Thymus (tissue), 11 donors: Measurements from ENCODE around the gene PRKRIP1. TPM values are rescaled to one million over a fixed set of nuclear protein-coding genes. Genes with fewer than 3 reads are reported as not detected.

Experiments
- DNase-seq, 9 donors: peaks; one replicate each; pipeline ENCODE4 v3.0.0-alpha.2; 2013; ENCODE audit warnings: low spot score in 9 of 9, low read depth in 6 of 9, missing footprints in 1 of 9
- H3K27ac ChIP-seq, 2 donors: one replicate each; pipeline ENCODE4 v1.5.1; 2013; ENCODE audit warnings: control low read depth in 1 of 2, low read depth in 1 of 2, low read length in 1 of 2, mild to moderate bottlenecking in 1 of 2, moderate library complexity in 1 of 2
- H3K27me3 ChIP-seq, 2 donors: one replicate each; pipeline ENCODE4 v1.5.1; 2013; ENCODE audit warnings: low read length in 1 of 2; ENCODE audit not compliant: control insufficient read depth in 2 of 2, insufficient read depth in 1 of 2
- H3K36me3 ChIP-seq, 2 donors: one replicate each; pipeline ENCODE4 v1.5.1; 2013; ENCODE audit warnings: low read length in 1 of 2, mild to moderate bottlenecking in 1 of 2, moderate library complexity in 1 of 2; ENCODE audit not compliant: control insufficient read depth in 2 of 2, insufficient read depth in 2 of 2
- H3K4me1 ChIP-seq, 2 donors: one replicate each; pipeline ENCODE4 v1.5.1; 2013; ENCODE audit warnings: low read length in 2 of 2; ENCODE audit not compliant: control insufficient read depth in 2 of 2, insufficient read depth in 2 of 2
- H3K4me3 ChIP-seq, 2 donors: one replicate each; pipeline ENCODE4 v1.5.1; 2013; ENCODE audit warnings: low read length in 2 of 2, control low read depth in 1 of 2, mild to moderate bottlenecking in 1 of 2
- H3K9me3 ChIP-seq, 2 donors: one replicate each; pipeline ENCODE4 v1.5.1; 2013; ENCODE audit warnings: low read length in 1 of 2, mild to moderate bottlenecking in 1 of 2; ENCODE audit not compliant: control insufficient read depth in 2 of 2, insufficient read depth in 1 of 2
- WGBS: extraction: QIAGEN DNeasy Blood & Tissue Kit; methylation state at CpG from one replicate; pipeline ENCODE4 v1.1.7; 2013; 5-methylcytosine and 5-hydroxymethylcytosine counted together
- polyA plus RNA-seq: library from polyadenylated mRNA; stranded (reverse); fragments of 200-250 nt; gene quantifications from one replicate; pipeline ENCODE4 v1.2.3, GENCODE V29; 2013
- total RNA-seq: library from RNA; stranded (reverse); fragments of 120-200 nt; gene quantifications from one replicate; pipeline ENCODE4 v1.2.4, GENCODE V29; 2013
- donor health status: healthy.

Gene PRKRIP1
- total and polyA plus RNA-seq, 2 donors: 19.4 to 54.4 TPM

DNA sequence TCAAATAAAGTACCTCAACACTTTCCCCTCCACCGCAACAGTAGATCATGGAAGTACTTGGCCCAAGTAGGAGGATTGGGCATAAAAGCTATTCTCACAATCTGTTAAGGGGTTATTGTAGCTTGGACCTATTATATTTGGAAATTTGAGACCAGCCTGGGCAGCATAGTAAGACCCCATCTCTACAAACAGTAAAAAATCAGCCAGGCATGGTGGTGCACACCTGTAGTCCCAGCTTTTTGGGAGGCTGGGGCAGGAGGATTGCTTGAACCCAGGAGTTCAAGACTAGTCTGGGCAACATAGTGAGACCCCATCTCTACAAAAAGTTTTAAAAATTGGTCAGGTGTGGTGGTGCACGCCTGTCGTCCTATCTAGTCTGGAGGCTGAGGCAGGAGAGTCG, 13.2 kb downstream of the PRKRIP1 start:
- no peaks in the 10 kb centered on the region for H3K27me3 ChIP-seq
- no peak for DNase-seq
- H3K9me3 ChIP-seq: no peaks in the 10 kb centered on the region
- peaks cover 63 to 84% of the 10 kb centered on the region in 2 donors for H3K36me3 ChIP-seq
- peaks cover 4 to 8% of the 10 kb centered on the region in 2 donors for H3K4me1 ChIP-seq
- no peak overlapping the region for H3K4me3 ChIP-seq
- over 99% methylated on average over 4 of the region's 4 CpGs for WGBS
- H3K27ac ChIP-seq: no peak overlapping the region

- Histone ChIP-seq H3K9me3 (no peaks in the 10 kb centered on the region), H3K27me3 (no peaks in the 10 kb centered on the region), H3K36me3 (peaks cover 57 to 86% of the 10 kb centered on the region in 2 donors), H3K4me1 (peaks cover 4 to 11% of the 10 kb centered on the region in 2 donors), H3K27ac (no peak overlapping the region), H3K4me3 (no peak overlapping the region)
- no peak for DNase-seq
- 78% methylated on average over 6 of the region's 6 CpGs for WGBS
Measured at GRCh38 chr7:102410123-102410522, 14.0 kb downstream of the PRKRIP1 start.

DNA sequence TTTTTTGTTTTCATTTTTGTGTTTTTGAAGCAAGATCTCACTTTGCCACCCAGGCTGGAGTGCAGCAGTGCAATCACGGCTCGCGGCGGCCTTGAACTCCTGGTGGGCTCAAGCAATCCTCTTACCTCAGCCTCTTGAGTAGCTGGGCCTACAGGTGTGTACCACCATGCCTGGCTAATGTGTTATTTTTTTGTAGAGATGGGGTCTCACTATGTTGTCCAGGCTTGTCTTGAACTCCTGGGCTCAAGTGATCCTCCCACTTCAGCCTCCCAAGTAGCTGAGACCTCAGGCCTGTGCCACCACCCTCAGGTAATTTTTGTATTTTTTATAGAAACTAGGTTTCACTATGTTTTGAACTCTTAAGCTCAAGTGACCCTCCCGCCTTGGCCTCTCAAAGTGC, 14.8 kb downstream of the PRKRIP1 start:
- Histone ChIP-seq H3K36me3 (peaks cover 50 to 80% of the 10 kb centered on the region in 2 donors), H3K27me3 (no peaks in the 10 kb centered on the region), H3K4me3 (no peak overlapping the region), H3K4me1 (peaks cover 4 to 19% of the 10 kb centered on the region in 2 donors), H3K27ac (no peak overlapping the region), H3K9me3 (no peaks in the 10 kb centered on the region)
- DNase-seq: no peak
- over 99% methylated on average over 5 of the region's 5 CpGs for WGBS

DNA sequence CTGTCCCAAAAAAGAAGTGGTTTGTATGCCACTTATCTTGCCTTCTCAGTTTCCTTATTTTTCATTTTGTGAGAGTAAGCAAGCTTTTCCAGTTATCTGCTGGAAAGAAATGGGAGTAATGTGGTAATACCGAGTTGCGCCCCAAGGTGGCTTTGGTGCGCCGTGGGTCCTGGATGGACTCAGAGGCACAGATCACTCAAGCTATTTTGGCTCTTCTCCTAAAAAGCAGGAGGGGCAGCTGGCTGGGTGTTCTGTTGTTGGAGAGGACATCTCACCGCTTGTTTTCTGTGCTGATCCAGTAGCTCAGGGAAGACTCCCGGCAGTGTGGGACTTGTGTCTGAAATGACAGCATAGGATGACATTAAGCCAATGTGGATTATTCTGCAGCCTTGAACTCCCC, 16.4 kb downstream of the PRKRIP1 start:
- peaks cover 7 to 35% of the 10 kb centered on the region in 2 donors for H3K4me1 ChIP-seq
- no peak overlapping the region for H3K4me3 ChIP-seq
- WGBS: 76% methylated on average over 6 of the region's 6 CpGs
- H3K27ac ChIP-seq: no peak overlapping the region
- H3K27me3 ChIP-seq: no peaks in the 10 kb centered on the region
- peaks cover 45 to 71% of the 10 kb centered on the region in 2 donors for H3K36me3 ChIP-seq
- no peaks in the 10 kb centered on the region for H3K9me3 ChIP-seq
- peak in 2 of 9 donors; percentile 56 to 64 for DNase-seq

GRCh38 chr7:102413091-102413490, 16.9 kb downstream of the PRKRIP1 start:
- DNase-seq: no peak
- Histone ChIP-seq H3K36me3 (peaks cover 40 to 66% of the 10 kb centered on the region in 2 donors), H3K4me1 (peaks cover 7 to 39% of the 10 kb centered on the region in 2 donors), H3K27me3 (no peaks in the 10 kb centered on the region), H3K27ac (no peak overlapping the region), H3K9me3 (no peaks in the 10 kb centered on the region), H3K4me3 (no peak overlapping the region)
- WGBS: 96% methylated on average over 5 of the region's 5 CpGs

- Histone ChIP-seq H3K36me3 (peaks cover 38 to 66% of the 10 kb centered on the region in 2 donors), H3K4me1 (peaks cover 7 to 39% of the 10 kb centered on the region in 2 donors), H3K4me3 (no peak overlapping the region), H3K27ac (no peak overlapping the region), H3K27me3 (no peaks in the 10 kb centered on the region), H3K9me3 (no peaks in the 10 kb centered on the region)
- WGBS: 97% methylated on average over 4 of the region's 4 CpGs
- no peak for DNase-seq
Measured at GRCh38 chr7:102413611-102414010, 17.4 kb downstream of the PRKRIP1 start.

- WGBS: 61% methylated on average over 12 of the region's 12 CpGs
- Histone ChIP-seq H3K4me1 (peaks cover 10 to 43% of the 10 kb centered on the region in 2 donors), H3K27me3 (no peaks in the 10 kb centered on the region), H3K36me3 (peaks cover 19 to 57% of the 10 kb centered on the region in 2 donors), H3K4me3 (no peak overlapping the region), H3K9me3 (no peaks in the 10 kb centered on the region), H3K27ac (peak overlapping the region; percentile 79 to 86)
- peak in 1 of 9 donors; percentile 56 for DNase-seq
Measured at GRCh38 chr7:102415685-102416225, 19.6 kb downstream of the PRKRIP1 start.

DNA sequence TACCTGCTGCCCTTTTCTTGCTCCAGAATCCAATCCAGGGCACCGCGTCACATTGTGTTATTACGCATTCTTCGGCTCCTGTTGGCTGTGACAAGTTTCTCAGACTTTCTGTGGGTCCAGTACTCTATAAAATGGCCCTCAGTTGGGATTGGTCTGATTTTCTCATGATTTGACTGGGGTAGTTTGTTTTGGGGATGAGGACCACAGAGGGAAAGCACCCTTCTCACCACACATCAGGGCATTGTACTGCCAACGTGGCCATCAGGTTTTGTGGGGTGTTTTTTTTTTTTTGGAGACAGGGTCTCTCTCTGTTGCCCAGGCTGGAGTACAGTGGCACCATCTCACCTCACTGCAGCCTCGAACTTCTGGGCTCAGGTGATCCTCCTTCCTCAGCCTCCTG, 20.2 kb downstream of the PRKRIP1 start:
- Histone ChIP-seq H3K36me3 (peaks cover 17 to 50% of the 10 kb centered on the region in 2 donors), H3K27ac (peak overlapping the region; percentile 59 to 79), H3K27me3 (no peaks in the 10 kb centered on the region), H3K4me3 (no peak overlapping the region), H3K9me3 (no peaks in the 10 kb centered on the region), H3K4me1 (peaks cover 14 to 50% of the 10 kb centered on the region in 2 donors)
- WGBS: 92% methylated on average over 6 of the region's 6 CpGs
- DNase-seq: no peak

- 39% methylated on average over 3 of the region's 3 CpGs for WGBS
- H3K27ac ChIP-seq: peak overlapping the region in 1 of 2 donors; percentile 41
- no peaks in the 10 kb centered on the region for H3K9me3 ChIP-seq
- DNase-seq: peak in 1 of 9 donors; percentile 63
- no peak overlapping the region for H3K4me3 ChIP-seq
- peaks cover 23 to 48% of the 10 kb centered on the region in 2 donors for H3K36me3 ChIP-seq
- H3K27me3 ChIP-seq: no peaks in the 10 kb centered on the region
- peaks cover 14 to 51% of the 10 kb centered on the region in 2 donors for H3K4me1 ChIP-seq
Measured at GRCh38 chr7:102417105-102417504, 20.9 kb downstream of the PRKRIP1 start.
